HEK293T (cell line): ENCODE data around the gene MAT1A.

ENCODE experiments used
- BHLHE40 ChIP-seq: fragments of 450-650 bp; IDR thresholded peaks from 2 replicates; pipeline ENCODE4 v1.6.1; 2016; ENCODE audit warnings: mild to moderate bottlenecking, moderate library complexity, borderline replicate concordance
- ELF4 ChIP-seq: fragments of 450-650 bp; IDR thresholded peaks from 2 replicates; pipeline ENCODE4 v1.6.1; 2017; ENCODE audit warnings: antibody characterized with exemption
- FOXA1 ChIP-seq: fragments of 450-650 bp; IDR thresholded peaks from 2 replicates; pipeline ENCODE4 v1.6.1; 2016; ENCODE audit warnings: mild to moderate bottlenecking
- HDGF ChIP-seq: fragments of 450-650 bp; IDR thresholded peaks from 2 replicates; pipeline ENCODE4 v1.6.1; 2017; ENCODE audit warnings: antibody characterized with exemption, borderline replicate concordance
- LEF1 ChIP-seq: fragments of 450-650 bp; IDR thresholded peaks from 2 replicates; pipeline ENCODE4 v1.6.1; 2017; ENCODE audit warnings: mild to moderate bottlenecking, borderline replicate concordance
- SP1 ChIP-seq: fragments of 450-650 bp; IDR thresholded peaks from 2 replicates; pipeline ENCODE4 v1.6.1; 2017
- TARDBP ChIP-seq: fragments of 450-650 bp; IDR thresholded peaks from 2 replicates; pipeline ENCODE4 v1.6.1; 2016
- ZNF384 ChIP-seq: fragments of 450-650 bp; IDR thresholded peaks from 2 replicates; pipeline ENCODE4 v1.6.1; 2016

DNA sequence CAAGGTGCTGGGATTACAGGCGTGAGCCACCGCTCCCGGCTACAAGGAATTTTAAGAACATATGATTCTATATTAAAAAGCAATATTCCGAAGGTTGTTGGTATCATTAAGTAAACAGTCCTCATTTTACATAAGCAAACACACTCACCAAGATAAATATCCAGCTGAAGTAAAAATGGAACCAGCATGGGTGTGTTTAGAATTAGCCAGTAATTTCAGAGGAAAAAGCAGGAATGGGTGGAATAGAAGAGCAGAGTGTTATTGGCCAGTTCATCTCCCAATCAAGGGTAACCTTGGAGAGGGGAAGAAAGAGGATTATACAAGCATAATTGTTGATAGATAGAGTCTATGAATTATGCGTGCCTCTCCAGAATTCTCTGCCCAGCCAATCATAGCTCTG is 31.7 kb upstream of the MAT1A start:
- no peak for TF ChIP-seq HDGF
- TF ChIP-seq FOXA1: no peak
- TF ChIP-seq BHLHE40: no peak
- no peak for TF ChIP-seq SP1
- no peak for TF ChIP-seq ELF4
- TF ChIP-seq LEF1: no peak
- TF ChIP-seq TARDBP: no peak
- no peak for TF ChIP-seq ZNF384
